ENCODE results near the gene UBAP1.

- TF ChIP-seq EZH2 (optimal IDR thresholded peaks at IDR 0.05; ENCODE audit: low read depth, low read length) (no peak), CTCF (IDR thresholded peaks at IDR 0.05; ENCODE audit: low read length) (no peak), EZH2phosphoT487 (IDR thresholded peaks at IDR 0.05; ENCODE audit: low read length) (no peak)
Measured at GRCh38 chr9:34252016-34252415, 73.2 kb downstream of the UBAP1 start.
